Activated naive CD4-positive, alpha-beta T cell treated with anti-CD3 and anti-CD28 coated beads, Interleukin-2, amount 50 U/mL, for 16 hours (primary cell): ENCODE measurements around the gene RAB43.

ENCODE experiments used
- DNase-seq: peaks from one replicate; pipeline ENCODE4 v3.0.0-alpha.2; 2020

The RAB43 gene

GRCh38 chr3:129059311-129059958 lies 62.2 kb downstream of the RAB43 start:
- DNase-seq = no peak

GRCh38 chr3:129058441-129059200 lies 63.0 kb downstream of the RAB43 start:
- no peak for DNase-seq

GRCh38 chr3:129057249-129057648 lies 64.4 kb downstream of the RAB43 start:
- DNase-seq = no peak

GRCh38 chr3:129056451-129057173 lies 65.0 kb downstream of the RAB43 start:
- DNase-seq = no peak

GRCh38 chr3:129054605-129055104 lies 66.9 kb downstream of the RAB43 start:
- DNase-seq = no peak

GRCh38 chr3:129052675-129053074 lies 68.9 kb downstream of the RAB43 start:
- no peak for DNase-seq

- no peak for DNase-seq
Measured at GRCh38 chr3:129051871-129052340, 69.7 kb downstream of the RAB43 start.

- no peak for DNase-seq
Measured at GRCh38 chr3:129050556-129051295, 70.9 kb downstream of the RAB43 start.

GRCh38 chr3:129047553-129047839 lies 74.1 kb downstream of the RAB43 start:
- no peak for DNase-seq

- DNase-seq = no peak
Measured at GRCh38 chr3:129046732-129047552, 74.7 kb downstream of the RAB43 start.

- DNase-seq = no peak
Measured at GRCh38 chr3:129046037-129046731, 75.4 kb downstream of the RAB43 start.

GRCh38 chr3:129045675-129046036 lies 75.9 kb downstream of the RAB43 start:
- DNase-seq = peak; percentile 39

GRCh38 chr3:129040579-129041300 lies 80.9 kb downstream of the RAB43 start:
- DNase-seq = no peak

- DNase-seq = no peak
Measured at GRCh38 chr3:129040039-129040336, 81.6 kb downstream of the RAB43 start.

- DNase-seq = no peak
Measured at GRCh38 chr3:129039271-129040038, 82.1 kb downstream of the RAB43 start.

GRCh38 chr3:129038121-129038855 lies 83.3 kb downstream of the RAB43 start:
- no peak for DNase-seq
